Thymus (tissue), 11 donors: Measurements from ENCODE around the gene COQ8B. TPM values are rescaled to one million over a fixed set of nuclear protein-coding genes. Genes with fewer than 3 reads are reported as not detected.

Source experiments
- DNase-seq, 9 donors: peaks; one replicate each; pipeline ENCODE4 v3.0.0-alpha.2; 2013; ENCODE audit warnings: low spot score in 9 of 9, low read depth in 6 of 9, missing footprints in 1 of 9
- H3K27ac ChIP-seq, 2 donors: one replicate each; pipeline ENCODE4 v1.5.1; 2013; ENCODE audit warnings: control low read depth in 1 of 2, low read depth in 1 of 2, low read length in 1 of 2, mild to moderate bottlenecking in 1 of 2, moderate library complexity in 1 of 2
- H3K27me3 ChIP-seq, 2 donors: one replicate each; pipeline ENCODE4 v1.5.1; 2013; ENCODE audit warnings: low read length in 1 of 2; ENCODE audit not compliant: control insufficient read depth in 2 of 2, insufficient read depth in 1 of 2
- H3K36me3 ChIP-seq, 2 donors: one replicate each; pipeline ENCODE4 v1.5.1; 2013; ENCODE audit warnings: low read length in 1 of 2, mild to moderate bottlenecking in 1 of 2, moderate library complexity in 1 of 2; ENCODE audit not compliant: control insufficient read depth in 2 of 2, insufficient read depth in 2 of 2
- H3K4me1 ChIP-seq, 2 donors: one replicate each; pipeline ENCODE4 v1.5.1; 2013; ENCODE audit warnings: low read length in 2 of 2; ENCODE audit not compliant: control insufficient read depth in 2 of 2, insufficient read depth in 2 of 2
- H3K4me3 ChIP-seq, 2 donors: one replicate each; pipeline ENCODE4 v1.5.1; 2013; ENCODE audit warnings: low read length in 2 of 2, control low read depth in 1 of 2, mild to moderate bottlenecking in 1 of 2
- H3K9me3 ChIP-seq, 2 donors: one replicate each; pipeline ENCODE4 v1.5.1; 2013; ENCODE audit warnings: low read length in 1 of 2, mild to moderate bottlenecking in 1 of 2; ENCODE audit not compliant: control insufficient read depth in 2 of 2, insufficient read depth in 1 of 2
- WGBS: extraction: QIAGEN DNeasy Blood & Tissue Kit; methylation state at CpG from one replicate; pipeline ENCODE4 v1.1.7; 2013; 5-methylcytosine and 5-hydroxymethylcytosine counted together
- polyA plus RNA-seq: library from polyadenylated mRNA; stranded (reverse); fragments of 200-250 nt; gene quantifications from one replicate; pipeline ENCODE4 v1.2.3, GENCODE V29; 2013
- total RNA-seq: library from RNA; stranded (reverse); fragments of 120-200 nt; gene quantifications from one replicate; pipeline ENCODE4 v1.2.4, GENCODE V29; 2013
- donor health status: healthy.

The COQ8B gene
- total and polyA plus RNA-seq, 2 donors = 21.6 to 40.1 TPM

GRCh38 chr19:40672038-40672437 is 44.6 kb downstream of the COQ8B start:
- 92% methylated on average over 2 of the region's 2 CpGs for WGBS
- peaks cover 0 to 8% of the 10 kb centered on the region in 2 donors for H3K4me1 ChIP-seq
- DNase-seq = no peak
- H3K27me3 ChIP-seq = no peaks in the 10 kb centered on the region
- peaks cover 12 to 23% of the 10 kb centered on the region in 2 donors for H3K36me3 ChIP-seq
- no peak overlapping the region for H3K27ac ChIP-seq
- peaks cover 0 to 10% of the 10 kb centered on the region in 2 donors for H3K9me3 ChIP-seq
- no peak overlapping the region for H3K4me3 ChIP-seq

- H3K27ac ChIP-seq = no peak overlapping the region
Measured at GRCh38 chr19:40671404-40671803, 45.3 kb downstream of the COQ8B start.

GRCh38 chr19:40668991-40669614 is 47.6 kb downstream of the COQ8B start:
- Histone ChIP-seq H3K4me3 (no peak overlapping the region), H3K27me3 (no peaks in the 10 kb centered on the region), H3K36me3 (peaks cover 12 to 18% of the 10 kb centered on the region in 2 donors), H3K9me3 (peaks cover 0 to 10% of the 10 kb centered on the region in 2 donors), H3K27ac (no peak overlapping the region), H3K4me1 (peaks cover 0 to 3% of the 10 kb centered on the region in 2 donors)
- DNase-seq = no peak
- WGBS = 97% methylated on average over 7 of the region's 7 CpGs

More at GRCh38 chr19:40671404-40671803, 45.3 kb downstream of the COQ8B start:
- Histone ChIP-seq H3K36me3 (peaks cover 12 to 22% of the 10 kb centered on the region in 2 donors), H3K4me1 (peaks cover 0 to 8% of the 10 kb centered on the region in 2 donors), H3K9me3 (peaks cover 0 to 10% of the 10 kb centered on the region in 2 donors), H3K27me3 (no peaks in the 10 kb centered on the region), H3K4me3 (no peak overlapping the region)
- no peak for DNase-seq
- 96% methylated on average over 9 of the region's 9 CpGs for WGBS

GRCh38 chr19:40667602-40668001 is 49.1 kb downstream of the COQ8B start:
- Histone ChIP-seq H3K4me1 (peaks cover 8 to 11% of the 10 kb centered on the region in 2 donors), H3K27me3 (peaks cover 0 to 7% of the 10 kb centered on the region in 2 donors), H3K36me3 (peaks cover 9 to 12% of the 10 kb centered on the region in 2 donors), H3K27ac (no peak overlapping the region), H3K4me3 (no peak overlapping the region), H3K9me3 (peaks cover 0 to 10% of the 10 kb centered on the region in 2 donors)
- 98% methylated on average over 14 of the region's 14 CpGs for WGBS
- no peak for DNase-seq

GRCh38 chr19:40666803-40667438 is 49.8 kb downstream of the COQ8B start:
- Histone ChIP-seq H3K4me1 (peaks cover 8 to 11% of the 10 kb centered on the region in 2 donors), H3K4me3 (no peak overlapping the region), H3K27me3 (peaks cover 0 to 7% of the 10 kb centered on the region in 2 donors), H3K9me3 (peaks cover 0 to 10% of the 10 kb centered on the region in 2 donors), H3K36me3 (peaks cover 9 to 12% of the 10 kb centered on the region in 2 donors), H3K27ac (no peak overlapping the region)
- DNase-seq = no peak
- 96% methylated on average over 14 of the region's 14 CpGs for WGBS

GRCh38 chr19:40663695-40664692 is 52.7 kb downstream of the COQ8B start:
- peak overlapping the region; percentile 54 to 80 for H3K4me3 ChIP-seq
- peak overlapping the region; percentile 69 to 90 for H3K27ac ChIP-seq
- peak in 1 of 9 donors; percentile 17 for DNase-seq
- H3K4me1 ChIP-seq = peaks cover 8 to 11% of the 10 kb centered on the region in 2 donors
- 56% methylated on average over 24 of the region's 24 CpGs for WGBS
- H3K9me3 ChIP-seq = no peaks in the 10 kb centered on the region
- peaks cover 0 to 9% of the 10 kb centered on the region in 2 donors for H3K27me3 ChIP-seq
- peaks cover 2 to 5% of the 10 kb centered on the region in 2 donors for H3K36me3 ChIP-seq

- peaks cover 8 to 11% of the 10 kb centered on the region in 2 donors for H3K4me1 ChIP-seq
- DNase-seq = peak; percentile 62 to 94 (median 87)
- H3K9me3 ChIP-seq = no peaks in the 10 kb centered on the region
- peak overlapping the region; percentile 54 to 80 for H3K4me3 ChIP-seq
- peak overlapping the region; percentile 69 to 90 for H3K27ac ChIP-seq
- H3K36me3 ChIP-seq = peaks cover 0 to 5% of the 10 kb centered on the region in 2 donors
- WGBS = under 1% methylated on average over 60 of the region's 60 CpGs
- peaks cover 0 to 9% of the 10 kb centered on the region in 2 donors for H3K27me3 ChIP-seq
Measured at GRCh38 chr19:40662925-40663694, 53.6 kb downstream of the COQ8B start.

GRCh38 chr19:40661616-40662015 is 55.1 kb downstream of the COQ8B start:
- Histone ChIP-seq H3K9me3 (no peaks in the 10 kb centered on the region), H3K4me3 (no peak overlapping the region), H3K27me3 (peaks cover 0 to 9% of the 10 kb centered on the region in 2 donors), H3K36me3 (no peaks in the 10 kb centered on the region), H3K4me1 (peaks cover 8 to 11% of the 10 kb centered on the region in 2 donors), H3K27ac (no peak overlapping the region)
- WGBS = 98% methylated on average over 1 of the region's 1 CpG
- no peak for DNase-seq
